Stimulated activated naive CD4-positive, alpha-beta T cell (primary cell): Measurements from ENCODE around the gene CXCR5.

Experiments used
- DNase-seq, 6 experiments: peaks; one replicate each; lab custom pipeline; 2025; lab: John Stamatoyannopoulos, UW

CXCR5 gene

GRCh38 chr11:118876286-118876685, 7.4 kb upstream of the CXCR5 start:
- peak in 2 of 6 experiments; percentile 47 for DNase-seq

GRCh38 chr11:118877487-118878162, 6.1 kb upstream of the CXCR5 start:
- DNase-seq = no peak

GRCh38 chr11:118878163-118878563, 5.5 kb upstream of the CXCR5 start:
- peak in 5 of 6 experiments; percentile 18 to 66 (median 60) for DNase-seq

- no peak for DNase-seq
Observed at GRCh38 chr11:118881228-118881627, 2.5 kb upstream of the CXCR5 start.

GRCh38 chr11:118882491-118882890, 1.2 kb upstream of the CXCR5 start:
- no peak for DNase-seq

GRCh38 chr11:118883004-118883367, 706 bp upstream of the CXCR5 start:
- no peak for DNase-seq

GRCh38 chr11:118884875-118885274, 1.2 kb downstream of the CXCR5 start:
- no peak for DNase-seq

GRCh38 chr11:118885319-118885718, 1.6 kb downstream of the CXCR5 start:
- DNase-seq = no peak

GRCh38 chr11:118885831-118886565, 2.3 kb downstream of the CXCR5 start:
- no peak for DNase-seq

GRCh38 chr11:118886681-118887111, 3.0 kb downstream of the CXCR5 start:
- DNase-seq = no peak

- DNase-seq = no peak
Observed at GRCh38 chr11:118887206-118887605, 3.5 kb downstream of the CXCR5 start.

- DNase-seq = no peak
Observed at GRCh38 chr11:118888398-118888797, 4.7 kb downstream of the CXCR5 start.

- DNase-seq = no peak
Observed at GRCh38 chr11:118889797-118890196, 6.1 kb downstream of the CXCR5 start.

- peak; percentile 32 to 85 (median 75) for DNase-seq
Observed at GRCh38 chr11:118892514-118892913, 8.8 kb downstream of the CXCR5 start.

GRCh38 chr11:118892964-118893363, 9.3 kb downstream of the CXCR5 start:
- no peak for DNase-seq

GRCh38 chr11:118893662-118894061, 10.0 kb downstream of the CXCR5 start:
- no peak for DNase-seq

GRCh38 chr11:118894192-118894591, 10.5 kb downstream of the CXCR5 start:
- no peak for DNase-seq

GRCh38 chr11:118895093-118896039, 11.7 kb downstream of the CXCR5 start:
- peak; percentile 69 to 83 (median 76) for DNase-seq

GRCh38 chr11:118896472-118896913, 12.8 kb downstream of the CXCR5 start:
- no peak for DNase-seq

- DNase-seq = no peak
Observed at GRCh38 chr11:118896921-118897591, 13.4 kb downstream of the CXCR5 start.

GRCh38 chr11:118897721-118898310, 14.1 kb downstream of the CXCR5 start:
- no peak for DNase-seq
